Activated CD4-positive, alpha-beta memory T cell treated with anti-CD3 and anti-CD28 coated beads, Interleukin-2, amount 10 ng/mL, durations not matched to agents 7 days and 5 days (primary cell): Measurements from ENCODE around the gene RIMOC1. TPM values are rescaled to one million over a fixed set of nuclear protein-coding genes. Genes with fewer than 3 reads are reported as not detected.

Experiments used
- CTCF ChIA-PET: fragments of 350-600 bp; sonication (Branson Sonifier 250); formaldehyde crosslinking; loops from one replicate; lab custom pipeline; 2021; ENCODE audit warnings: antibody characterized with exemption, inconsistent platforms; lab: Charles Lee
- POLR2A ChIA-PET: fragments of 350-600 bp; sonication (Branson Sonifier 250); formaldehyde crosslinking; loops from one replicate; lab custom pipeline; 2021; ENCODE audit warnings: antibody characterized with exemption; lab: Charles Lee
- DNase-seq: peaks from one replicate; pipeline ENCODE4 v3.0.0-alpha.2; 2020
- H3K27ac Mint-ChIP-seq: one replicate; pipeline ENCODE4 v1.8.0; 2021; ENCODE audit warnings: mild to moderate bottlenecking, mixed read lengths
- H3K27me3 Mint-ChIP-seq: one replicate; pipeline ENCODE4 v1.8.0; 2021; ENCODE audit warnings: mixed read lengths
- H3K36me3 Mint-ChIP-seq: one replicate; pipeline ENCODE4 v1.8.0; 2021; ENCODE audit warnings: low read depth, mixed read lengths
- H3K4me1 Mint-ChIP-seq: one replicate; pipeline ENCODE4 v1.8.0; 2021; ENCODE audit warnings: mixed read lengths
- H3K4me3 Mint-ChIP-seq: one replicate; pipeline ENCODE4 v1.8.0; 2021; ENCODE audit warnings: mild to moderate bottlenecking, mixed read lengths
- H3K9me3 Mint-ChIP-seq: one replicate; pipeline ENCODE4 v1.8.0; 2021; ENCODE audit warnings: mixed read lengths
- total RNA-seq, 2 experiments: library from RNA; stranded (reverse); gene quantifications; one replicate each; pipeline ENCODE4 v1.2.3, GENCODE V29; 2021

The RIMOC1 gene
- total RNA-seq, 2 experiments from 2014 or later = 28.5 to 29.0 TPM

- H3K4me3 Mint-ChIP-seq = no peak overlapping the region
- POLR2A ChIA-PET = interaction anchor here (0.7 to 3.9 kb wide), 3 partner anchors 11 to 51 kb away, joined by 3 to 22 read pairs (median 4); partner anchors contain the start of genes FBXO4 and RIMOC1
- no peak for DNase-seq
- no peak overlapping the region for H3K27ac Mint-ChIP-seq
- H3K4me1 Mint-ChIP-seq = peaks cover 29% of the 10 kb centered on the region
- H3K27me3 Mint-ChIP-seq = no peaks in the 10 kb centered on the region
- no peaks in the 10 kb centered on the region for H3K9me3 Mint-ChIP-seq
- CTCF ChIA-PET = interaction anchor here (0.9 to 1.2 kb wide), 3 partner anchors 19 to 31 kb away, joined by 3 to 4 read pairs (median 4); partner anchors contain the start of gene RIMOC1
- H3K36me3 Mint-ChIP-seq = no peaks in the 10 kb centered on the region
These were observed 29.6 kb upstream of the RIMOC1 start for GRCh38 chr5:41874512-41875060.

- DNase-seq = no peak
- H3K27me3 Mint-ChIP-seq = no peaks in the 10 kb centered on the region
- no peaks in the 10 kb centered on the region for H3K9me3 Mint-ChIP-seq
- H3K4me3 Mint-ChIP-seq = no peak overlapping the region
- H3K4me1 Mint-ChIP-seq = peaks cover 29% of the 10 kb centered on the region
- ChIA-PET CTCF (interaction anchor here (0.9 to 1.3 kb wide), 3 partner anchors 18 to 29 kb away, joined by 3 to 4 read pairs (median 3); partner anchors contain the start of gene RIMOC1), POLR2A (interaction anchor here (0.8 to 3.9 kb wide), 2 partner anchors 10 to 29 kb away, joined by 3 to 22 read pairs; partner anchors contain the start of gene RIMOC1)
- H3K36me3 Mint-ChIP-seq = no peaks in the 10 kb centered on the region
- no peak overlapping the region for H3K27ac Mint-ChIP-seq
These were observed 29.0 kb upstream of the RIMOC1 start for GRCh38 chr5:41875121-41875520.

GRCh38 chr5:41876678-41877077 lies 27.5 kb upstream of the RIMOC1 start:
- ChIA-PET POLR2A (interaction anchor here (1.1 to 3.9 kb wide), 3 partner anchors 14 to 48 kb away, joined by 3 to 22 read pairs (median 5); partner anchors contain the start of genes FBXO4 and RIMOC1), CTCF (interaction anchor here (1.3 kb wide), 1 partner anchor 20 kb away, joined by 3 read pairs; no protein-coding TSS in a partner anchor)
- no peak for DNase-seq
- H3K9me3 Mint-ChIP-seq = no peaks in the 10 kb centered on the region
- no peak overlapping the region for H3K4me3 Mint-ChIP-seq
- peaks cover 19% of the 10 kb centered on the region for H3K4me1 Mint-ChIP-seq
- no peaks in the 10 kb centered on the region for H3K27me3 Mint-ChIP-seq
- H3K36me3 Mint-ChIP-seq = no peaks in the 10 kb centered on the region
- H3K27ac Mint-ChIP-seq = no peak overlapping the region

- H3K4me1 Mint-ChIP-seq = peaks cover 19% of the 10 kb centered on the region
- POLR2A ChIA-PET = interaction anchor here (1.2 to 3.9 kb wide), 2 partner anchors 27 to 47 kb away, joined by 3 to 22 read pairs; partner anchors contain the start of genes FBXO4 and RIMOC1
These were observed 26.7 kb upstream of the RIMOC1 start for GRCh38 chr5:41877408-41877807.

GRCh38 chr5:41878173-41878572 lies 26.0 kb upstream of the RIMOC1 start:
- Mint-ChIP-seq H3K4me1 (peaks cover 19% of the 10 kb centered on the region), H3K9me3 (no peaks in the 10 kb centered on the region), H3K27me3 (no peaks in the 10 kb centered on the region), H3K27ac (no peak overlapping the region), H3K36me3 (no peaks in the 10 kb centered on the region), H3K4me3 (no peak overlapping the region)
- DNase-seq = no peak
- ChIA-PET CTCF (no interaction called here), POLR2A (no interaction called here)

More at GRCh38 chr5:41877408-41877807, 26.7 kb upstream of the RIMOC1 start:
- no peaks in the 10 kb centered on the region for H3K9me3 Mint-ChIP-seq
- no peak overlapping the region for H3K27ac Mint-ChIP-seq
- H3K27me3 Mint-ChIP-seq = no peaks in the 10 kb centered on the region
- no peak for DNase-seq
- H3K36me3 Mint-ChIP-seq = no peaks in the 10 kb centered on the region
- H3K4me3 Mint-ChIP-seq = no peak overlapping the region
- CTCF ChIA-PET = no interaction called here

GRCh38 chr5:41878643-41879478 lies 25.3 kb upstream of the RIMOC1 start:
- no peak overlapping the region for H3K4me3 Mint-ChIP-seq
- no peaks in the 10 kb centered on the region for H3K9me3 Mint-ChIP-seq
- no peak overlapping the region for H3K27ac Mint-ChIP-seq
- no peak for DNase-seq
- POLR2A ChIA-PET = no interaction called here
- H3K4me1 Mint-ChIP-seq = peaks cover 19% of the 10 kb centered on the region
- no peaks in the 10 kb centered on the region for H3K27me3 Mint-ChIP-seq
- CTCF ChIA-PET = no interaction called here
- H3K36me3 Mint-ChIP-seq = no peaks in the 10 kb centered on the region

- CTCF ChIA-PET = no interaction called here
These were observed 21.4 kb upstream of the RIMOC1 start for GRCh38 chr5:41882765-41883164.

GRCh38 chr5:41883243-41883642 lies 20.9 kb upstream of the RIMOC1 start:
- no peak overlapping the region for H3K27ac Mint-ChIP-seq
- H3K4me3 Mint-ChIP-seq = no peak overlapping the region
- CTCF ChIA-PET = no interaction called here
- H3K4me1 Mint-ChIP-seq = peaks cover 5% of the 10 kb centered on the region
- no peaks in the 10 kb centered on the region for H3K36me3 Mint-ChIP-seq
- DNase-seq = no peak
- H3K27me3 Mint-ChIP-seq = peaks cover 7% of the 10 kb centered on the region
- POLR2A ChIA-PET = no interaction called here
- peaks cover 2% of the 10 kb centered on the region for H3K9me3 Mint-ChIP-seq

More at GRCh38 chr5:41882765-41883164, 21.4 kb upstream of the RIMOC1 start:
- POLR2A ChIA-PET = interaction anchor here (1.1 kb wide), 1 partner anchor 14 kb away, joined by 3 read pairs; no protein-coding TSS in a partner anchor
- Mint-ChIP-seq H3K9me3 (peaks cover 2% of the 10 kb centered on the region), H3K27me3 (peaks cover 3% of the 10 kb centered on the region), H3K27ac (no peak overlapping the region), H3K4me3 (no peak overlapping the region), H3K4me1 (peaks cover 7% of the 10 kb centered on the region), H3K36me3 (no peaks in the 10 kb centered on the region)
- no peak for DNase-seq

- H3K27me3 Mint-ChIP-seq = peaks cover 7% of the 10 kb centered on the region
- ChIA-PET CTCF (no interaction called here), POLR2A (no interaction called here)
- H3K9me3 Mint-ChIP-seq = peaks cover 2% of the 10 kb centered on the region
- no peaks in the 10 kb centered on the region for H3K36me3 Mint-ChIP-seq
- H3K4me1 Mint-ChIP-seq = peaks cover 4% of the 10 kb centered on the region
- H3K27ac Mint-ChIP-seq = no peak overlapping the region
- no peak overlapping the region for H3K4me3 Mint-ChIP-seq
- DNase-seq = no peak
These were observed 20.2 kb upstream of the RIMOC1 start for GRCh38 chr5:41883936-41884335.

- Mint-ChIP-seq H3K9me3 (peaks cover 2% of the 10 kb centered on the region), H3K4me3 (no peak overlapping the region)
These were observed 18.9 kb upstream of the RIMOC1 start for GRCh38 chr5:41885286-41885685.

GRCh38 chr5:41891066-41891707 lies 13.0 kb upstream of the RIMOC1 start:
- H3K4me3 Mint-ChIP-seq = no peak overlapping the region
- ChIA-PET POLR2A (interaction anchor here (1.4 to 2.1 kb wide), 3 partner anchors 13 to 21 kb away, joined by 5 to 11 read pairs (median 10); partner anchors contain the start of genes OXCT1 and RIMOC1), CTCF (no interaction called here)
- peaks cover 17% of the 10 kb centered on the region for H3K27me3 Mint-ChIP-seq
- H3K27ac Mint-ChIP-seq = no peak overlapping the region
- H3K36me3 Mint-ChIP-seq = no peaks in the 10 kb centered on the region
- no peak for DNase-seq
- peaks cover 26% of the 10 kb centered on the region for H3K4me1 Mint-ChIP-seq
- peaks cover 4% of the 10 kb centered on the region for H3K9me3 Mint-ChIP-seq

More at GRCh38 chr5:41885286-41885685, 18.9 kb upstream of the RIMOC1 start:
- ChIA-PET CTCF (interaction anchor here (1.0 kb wide), 1 partner anchor 172 kb away, joined by 5 read pairs; no protein-coding TSS in a partner anchor), POLR2A (interaction anchor here (0.6 to 0.8 kb wide), 2 partner anchors 10 to 17 kb away, joined by 3 to 6 read pairs; no protein-coding TSS in a partner anchor)
- peaks cover 2% of the 10 kb centered on the region for H3K4me1 Mint-ChIP-seq
- no peak for DNase-seq
- H3K36me3 Mint-ChIP-seq = no peaks in the 10 kb centered on the region
- peaks cover 7% of the 10 kb centered on the region for H3K27me3 Mint-ChIP-seq
- H3K27ac Mint-ChIP-seq = no peak overlapping the region

- H3K27me3 Mint-ChIP-seq = peaks cover 25% of the 10 kb centered on the region
- H3K4me3 Mint-ChIP-seq = no peak overlapping the region
- H3K36me3 Mint-ChIP-seq = peaks cover 5% of the 10 kb centered on the region
- H3K27ac Mint-ChIP-seq = no peak overlapping the region
- POLR2A ChIA-PET = interaction anchor here (1.4 to 1.6 kb wide), 3 partner anchors 12 to 23 kb away, joined by 3 to 11 read pairs (median 5); partner anchors contain the start of genes OXCT1 and RIMOC1
- DNase-seq = no peak
- peaks cover 26% of the 10 kb centered on the region for H3K4me1 Mint-ChIP-seq
- CTCF ChIA-PET = no interaction called here
- H3K9me3 Mint-ChIP-seq = peaks cover 4% of the 10 kb centered on the region
These were observed 12.1 kb upstream of the RIMOC1 start for GRCh38 chr5:41892031-41892430.
